ENCODE data around the gene ZCCHC9.

The ZCCHC9 gene

DNA sequence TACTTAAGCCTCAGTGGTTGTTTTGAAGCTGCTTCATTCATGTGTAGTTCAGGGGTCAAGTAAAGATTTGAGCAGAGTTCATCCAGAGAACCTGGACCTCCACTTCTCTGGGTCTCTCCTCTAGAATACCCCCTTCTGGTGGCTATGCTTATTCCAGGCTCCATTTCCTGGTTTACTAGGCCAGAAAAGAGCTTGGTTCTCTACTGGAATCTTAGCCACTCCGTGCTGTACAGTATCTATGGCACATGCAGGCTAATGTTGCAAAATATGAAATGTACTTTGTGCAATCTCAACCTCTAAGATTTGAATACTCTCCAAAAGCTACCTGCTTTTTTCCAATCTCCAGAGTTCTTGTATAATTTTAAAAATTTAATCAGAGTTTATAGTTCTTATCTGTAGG lies 17.4 kb upstream of the ZCCHC9 start:
- no peaks in the 10 kb centered on the region for H3K27me3 ChIP-seq (replicated peaks; ENCODE audit: insufficient read depth, low read length)
- H3K9me3 ChIP-seq (replicated peaks; ENCODE audit: insufficient read depth, low read length): no peaks in the 10 kb centered on the region
- TF ChIP-seq, protein P1, sequence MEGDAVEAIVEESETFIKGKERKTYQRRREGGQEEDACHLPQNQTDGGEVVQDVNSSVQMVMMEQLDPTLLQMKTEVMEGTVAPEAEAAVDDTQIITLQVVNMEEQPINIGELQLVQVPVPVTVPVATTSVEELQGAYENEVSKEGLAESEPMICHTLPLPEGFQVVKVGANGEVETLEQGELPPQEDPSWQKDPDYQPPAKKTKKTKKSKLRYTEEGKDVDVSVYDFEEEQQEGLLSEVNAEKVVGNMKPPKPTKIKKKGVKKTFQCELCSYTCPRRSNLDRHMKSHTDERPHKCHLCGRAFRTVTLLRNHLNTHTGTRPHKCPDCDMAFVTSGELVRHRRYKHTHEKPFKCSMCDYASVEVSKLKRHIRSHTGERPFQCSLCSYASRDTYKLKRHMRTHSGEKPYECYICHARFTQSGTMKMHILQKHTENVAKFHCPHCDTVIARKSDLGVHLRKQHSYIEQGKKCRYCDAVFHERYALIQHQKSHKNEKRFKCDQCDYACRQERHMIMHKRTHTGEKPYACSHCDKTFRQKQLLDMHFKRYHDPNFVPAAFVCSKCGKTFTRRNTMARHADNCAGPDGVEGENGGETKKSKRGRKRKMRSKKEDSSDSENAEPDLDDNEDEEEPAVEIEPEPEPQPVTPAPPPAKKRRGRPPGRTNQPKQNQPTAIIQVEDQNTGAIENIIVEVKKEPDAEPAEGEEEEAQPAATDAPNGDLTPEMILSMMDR (IDR thresholded peaks at IDR 0.05; ENCODE audit: low read length): no peak
- no peak for TF ChIP-seq EZH2 (optimal IDR thresholded peaks at IDR 0.05; ENCODE audit: low read depth, low read length)
- no peak for TF ChIP-seq EZH2phosphoT487 (IDR thresholded peaks at IDR 0.05; ENCODE audit: low read length)
- no peaks in the 10 kb centered on the region for H3K4me1 ChIP-seq (ENCODE audit: low read length)
- H3K9ac ChIP-seq (ENCODE audit: low read length): no peak overlapping the region
- H3K4me3 ChIP-seq (ENCODE audit: low read length): no peak overlapping the region
- no peak overlapping the region for H2AFZ ChIP-seq (ENCODE audit: low read length)
- no peaks in the 10 kb centered on the region for H3F3A ChIP-seq (ENCODE audit: insufficient read depth, low read length)
- H3K79me2 ChIP-seq (ENCODE audit: low read length): no peaks in the 10 kb centered on the region
- no peaks in the 10 kb centered on the region for H3K36me3 ChIP-seq (replicated peaks; ENCODE audit: insufficient read depth, low read length)
- no peak overlapping the region for H3K27ac ChIP-seq (ENCODE audit: low read length)
- no peak for DNase-seq
- H4K20me1 ChIP-seq (ENCODE audit: insufficient read depth, low read length): no peaks in the 10 kb centered on the region
- H3K4me2 ChIP-seq (ENCODE audit: low read depth, low read length): no peak overlapping the region
- H3K9me2 ChIP-seq (replicated peaks; ENCODE audit: insufficient read depth, low read length): no peaks in the 10 kb centered on the region

DNA sequence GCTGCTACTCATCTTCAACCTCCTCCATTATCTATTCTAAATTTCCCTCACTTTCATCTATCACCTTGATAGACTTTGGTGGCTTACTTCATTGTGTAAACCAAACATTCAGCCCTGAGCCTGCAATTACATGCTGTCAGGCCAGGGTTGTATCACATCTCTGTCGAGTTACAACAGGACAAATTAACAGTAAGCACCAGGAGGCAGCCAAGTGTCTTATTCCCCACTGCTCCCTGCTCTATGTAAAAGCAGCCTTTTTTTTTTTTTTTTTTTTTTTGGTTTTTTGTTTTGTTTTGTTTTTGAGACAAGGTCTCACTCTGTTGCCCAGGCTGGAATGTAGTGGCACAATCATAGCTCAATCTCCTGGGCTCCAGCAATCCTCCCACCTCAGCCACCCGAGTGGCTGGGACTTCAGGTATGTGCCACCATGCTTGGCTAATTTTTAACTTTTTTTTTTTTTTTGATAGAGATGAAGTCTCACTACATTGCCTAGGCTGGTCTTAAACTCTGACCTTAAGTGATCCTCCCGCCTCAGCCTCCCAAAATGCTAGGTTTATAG lies 15.2 kb upstream of the ZCCHC9 start:
- TF ChIP-seq EZH2 (optimal IDR thresholded peaks at IDR 0.05; ENCODE audit: low read depth, low read length) (no peak), EZH2phosphoT487 (IDR thresholded peaks at IDR 0.05; ENCODE audit: low read length) (no peak)
- TF ChIP-seq, protein P1 (IDR thresholded peaks at IDR 0.05; ENCODE audit: low read length): no peak
- Histone ChIP-seq H3F3A (ENCODE audit: insufficient read depth, low read length) (no peaks in the 10 kb centered on the region), H3K4me3 (ENCODE audit: low read length) (no peak overlapping the region), H3K79me2 (ENCODE audit: low read length) (no peaks in the 10 kb centered on the region; the same call in 1 of the 2 replicates), H3K4me2 (ENCODE audit: low read depth, low read length) (no peak overlapping the region), H3K9me3 (replicated peaks; ENCODE audit: insufficient read depth, low read length) (no peaks in the 10 kb centered on the region), H3K9me2 (replicated peaks; ENCODE audit: insufficient read depth, low read length) (no peaks in the 10 kb centered on the region), H3K36me3 (replicated peaks; ENCODE audit: insufficient read depth, low read length) (no peaks in the 10 kb centered on the region), H4K20me1 (ENCODE audit: insufficient read depth, low read length) (no peaks in the 10 kb centered on the region), H2AFZ (ENCODE audit: low read length) (no peak overlapping the region), H3K4me1 (ENCODE audit: low read length) (no peaks in the 10 kb centered on the region), H3K27me3 (replicated peaks; ENCODE audit: insufficient read depth, low read length) (no peaks in the 10 kb centered on the region), H3K9ac (ENCODE audit: low read length) (no peak overlapping the region), H3K27ac (ENCODE audit: low read length) (no peak overlapping the region)
- no peak for DNase-seq

DNA sequence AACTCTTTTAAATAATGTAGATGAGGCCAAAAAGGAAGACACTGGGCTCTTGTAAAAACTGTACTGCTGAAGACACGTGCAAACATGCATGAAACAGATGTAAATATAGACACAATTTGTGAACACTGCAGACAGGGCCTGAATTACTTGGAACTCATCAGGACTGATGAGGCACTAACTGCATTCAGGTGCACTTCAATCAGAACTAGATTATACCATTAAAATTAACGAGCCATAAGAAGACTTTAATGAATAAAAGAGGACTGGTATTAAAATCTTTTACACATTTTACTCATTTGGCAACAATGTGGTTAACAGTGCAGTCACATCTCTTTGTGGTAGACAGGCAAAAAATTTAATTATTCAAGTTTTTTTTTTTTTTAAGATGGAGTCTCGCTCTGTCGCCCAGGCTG lies 13.4 kb upstream of the ZCCHC9 start:
- Histone ChIP-seq H3K9me2 (replicated peaks; ENCODE audit: insufficient read depth, low read length) (no peaks in the 10 kb centered on the region), H3K79me2 (ENCODE audit: low read length) (peaks cover 12% of the 10 kb centered on the region), H3K9me3 (replicated peaks; ENCODE audit: insufficient read depth, low read length) (no peaks in the 10 kb centered on the region), H3K4me2 (ENCODE audit: low read depth, low read length) (no peak overlapping the region), H3K27ac (ENCODE audit: low read length) (no peak overlapping the region), H4K20me1 (ENCODE audit: insufficient read depth, low read length) (no peaks in the 10 kb centered on the region), H3K4me3 (ENCODE audit: low read length) (no peak overlapping the region), H3K4me1 (ENCODE audit: low read length) (no peaks in the 10 kb centered on the region), H3K9ac (ENCODE audit: low read length) (no peak overlapping the region), H3K27me3 (replicated peaks; ENCODE audit: insufficient read depth, low read length) (no peaks in the 10 kb centered on the region), H3K36me3 (replicated peaks; ENCODE audit: insufficient read depth, low read length) (no peaks in the 10 kb centered on the region), H3F3A (ENCODE audit: insufficient read depth, low read length) (no peaks in the 10 kb centered on the region), H2AFZ (ENCODE audit: low read length) (no peak overlapping the region)
- no peak for DNase-seq
- TF ChIP-seq, protein P1 (IDR thresholded peaks at IDR 0.05; ENCODE audit: low read length): no peak
- TF ChIP-seq EZH2phosphoT487 (IDR thresholded peaks at IDR 0.05; ENCODE audit: low read length) (no peak), EZH2 (optimal IDR thresholded peaks at IDR 0.05; ENCODE audit: low read depth, low read length) (no peak)

All from MM.1S (cell line).